Panc1 (cell line): ENCODE data around the gene PAX3. TPM values are rescaled to one million over a fixed set of nuclear protein-coding genes. Genes with fewer than 3 reads are reported as not detected.

ENCODE experiments used
- ATAC-seq: fragments of 200-7000 bp; cut with Tn5 transposase; 2 replicates; pipeline ENCODE4 v1.9.1; 2020; ENCODE audit warnings: mild to moderate bottlenecking, moderate library complexity
- BruUV-seq: library from RNA; stranded (reverse); fragments of 400-500 nt; replicated peaks from 2 replicates; lab custom pipeline; 2021; lab: Mats Ljungman, UMichigan
- CTCF ChIA-PET: fragments of 300-600 bp; sonication (Branson Sonifier 250); formaldehyde crosslinking; loops from one replicate; lab custom pipeline; 2022; ENCODE audit warnings: antibody characterized with exemption; lab: Charles Lee
- POLR2A ChIA-PET: fragments of 300-600 bp; sonication (Branson Sonifier 250); formaldehyde crosslinking; loops from one replicate; lab custom pipeline; 2022; ENCODE audit warnings: antibody characterized with exemption; lab: Charles Lee
- DNase-seq: peaks from one replicate; pipeline ENCODE4 v3.0.0-alpha.2; 2010; ENCODE audit warnings: low read depth, low spot score
- H3K27ac ChIP-seq: 2 replicates; pipeline ENCODE4 v1.5.1; 2011; ENCODE audit warnings: mild to moderate bottlenecking, low read length, inconsistent platforms
- H3K27me3 ChIP-seq: fragments of 200-500 bp; sonication (Bioruptor generic); 2 replicates; pipeline ENCODE4 v1.6.0; 2014; ENCODE audit warnings: low read length, inconsistent platforms; ENCODE audit not compliant: control insufficient read depth, insufficient read depth
- H3K36me3 ChIP-seq: fragments of 200-500 bp; sonication (Bioruptor generic); 2 replicates; pipeline ENCODE4 v1.5.1; 2014; ENCODE audit warnings: inconsistent platforms, mild to moderate bottlenecking, low read length, moderate library complexity; ENCODE audit not compliant: control insufficient read depth, insufficient read depth
- H3K4me1 ChIP-seq: 2 replicates; pipeline ENCODE4 v1.5.1; 2011; ENCODE audit warnings: inconsistent platforms, mild to moderate bottlenecking, low read length, moderate library complexity; ENCODE audit not compliant: control insufficient read depth, insufficient read depth
- H3K4me3 ChIP-seq, 2 experiments: 2 replicates each; pipeline ENCODE4 v1.5.1; 2011 to 2012; ENCODE audit warnings: low read depth in 2 of 2, low read length in 2 of 2, mild to moderate bottlenecking in 2 of 2, inconsistent platforms in 1 of 2, moderate library complexity in 1 of 2
- H3K9me3 ChIP-seq: fragments of 200-500 bp; sonication (Bioruptor generic); 2 replicates; pipeline ENCODE4 v1.5.1; 2014; ENCODE audit warnings: low read depth, mild to moderate bottlenecking, inconsistent platforms, low read length, moderate library complexity; ENCODE audit not compliant: control insufficient read depth, insufficient read depth
- POLR2AphosphoS5 ChIP-seq: IDR thresholded peaks from 2 replicates; pipeline ENCODE4 v1.6.1; 2012; ENCODE audit warnings: mild to moderate bottlenecking, low read depth, low read length, moderate library complexity
- SIN3A ChIP-seq: IDR thresholded peaks from 2 replicates; pipeline ENCODE4 v1.6.1; 2012; ENCODE audit warnings: low read depth, mild to moderate bottlenecking, low read length, moderate library complexity, borderline replicate concordance; ENCODE audit not compliant: insufficient read depth
- TCF7L2 ChIP-seq: IDR thresholded peaks from 2 replicates; pipeline ENCODE4 v1.6.1; 2011; ENCODE audit warnings: mild to moderate bottlenecking, low read depth, low read length, inconsistent platforms
- in situ Hi-C: cut with HindIII; loops from 2 replicates; pipeline ENCODE4 v1.10.0; 2016; ENCODE audit warnings: low sequenced_read_pairs, low pct_unique_long_range_greater_than_20kb
- intact Hi-C: fragments of 100-400 bp; cut with micrococcal nuclease; formaldehyde crosslinking; loops from one replicate; pipeline ENCODE4 v1.10.0; 2022; ENCODE audit not compliant: unreplicated experiment
- total RNA-seq: library from RNA; stranded (reverse); gene quantifications from one replicate; pipeline ENCODE4 v1.2.1, GENCODE V29; 2021; ENCODE audit not compliant: unreplicated experiment
- TF ChIP-seq, protein P1 (sequence below): fragments of 450-650 bp; IDR thresholded peaks from 2 replicates; pipeline ENCODE4 v1.5.1; 2017; ENCODE audit warnings: mild to moderate bottlenecking
- TF ChIP-seq, protein P2 (sequence below), 2 experiments: IDR thresholded peaks; 2 replicates each; pipeline ENCODE4 v1.6.1; 2011 to 2012; ENCODE audit warnings: low read depth in 2 of 2, control low read depth in 1 of 2, low read length in 1 of 2, mild to moderate bottlenecking in 1 of 2, moderate library complexity in 1 of 2; ENCODE audit not compliant: insufficient read depth in 1 of 2

The PAX3 gene
- total RNA-seq, 1 experiment from 2014 or later: not detected

DNA sequence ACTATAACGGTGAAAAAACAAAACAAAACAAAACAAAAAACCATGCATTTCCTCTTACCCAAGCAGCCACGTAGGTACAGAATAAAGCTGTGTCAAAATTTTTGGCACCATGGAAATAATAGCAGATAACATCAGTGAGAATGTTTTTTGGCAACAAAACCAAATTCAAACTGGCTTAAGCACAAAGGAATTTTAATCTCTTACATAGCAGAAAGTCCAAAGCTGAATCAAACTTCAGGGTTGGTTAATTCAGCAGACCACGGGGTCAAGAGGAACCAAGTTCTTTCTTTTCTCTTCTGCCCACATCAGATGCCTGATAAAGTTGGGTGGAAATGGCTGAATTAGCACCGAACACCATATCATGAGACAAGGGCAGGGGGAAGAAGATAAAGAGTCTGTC, 129.5 kb downstream of the PAX3 start:
- Histone ChIP-seq H3K9me3 (no peaks in the 10 kb centered on the region), H3K4me3 (no peak overlapping the region), H3K27ac (no peak overlapping the region), H3K36me3 (no peaks in the 10 kb centered on the region), H3K27me3 (no peaks in the 10 kb centered on the region), H3K4me1 (no peaks in the 10 kb centered on the region)
- intact Hi-C loops (no loop called here), in situ Hi-C loops (no loop called here)
- no TSS peak for BruUV-seq
- TF ChIP-seq, protein P1, sequence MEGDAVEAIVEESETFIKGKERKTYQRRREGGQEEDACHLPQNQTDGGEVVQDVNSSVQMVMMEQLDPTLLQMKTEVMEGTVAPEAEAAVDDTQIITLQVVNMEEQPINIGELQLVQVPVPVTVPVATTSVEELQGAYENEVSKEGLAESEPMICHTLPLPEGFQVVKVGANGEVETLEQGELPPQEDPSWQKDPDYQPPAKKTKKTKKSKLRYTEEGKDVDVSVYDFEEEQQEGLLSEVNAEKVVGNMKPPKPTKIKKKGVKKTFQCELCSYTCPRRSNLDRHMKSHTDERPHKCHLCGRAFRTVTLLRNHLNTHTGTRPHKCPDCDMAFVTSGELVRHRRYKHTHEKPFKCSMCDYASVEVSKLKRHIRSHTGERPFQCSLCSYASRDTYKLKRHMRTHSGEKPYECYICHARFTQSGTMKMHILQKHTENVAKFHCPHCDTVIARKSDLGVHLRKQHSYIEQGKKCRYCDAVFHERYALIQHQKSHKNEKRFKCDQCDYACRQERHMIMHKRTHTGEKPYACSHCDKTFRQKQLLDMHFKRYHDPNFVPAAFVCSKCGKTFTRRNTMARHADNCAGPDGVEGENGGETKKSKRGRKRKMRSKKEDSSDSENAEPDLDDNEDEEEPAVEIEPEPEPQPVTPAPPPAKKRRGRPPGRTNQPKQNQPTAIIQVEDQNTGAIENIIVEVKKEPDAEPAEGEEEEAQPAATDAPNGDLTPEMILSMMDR: no peak
- TF ChIP-seq, protein P2, sequence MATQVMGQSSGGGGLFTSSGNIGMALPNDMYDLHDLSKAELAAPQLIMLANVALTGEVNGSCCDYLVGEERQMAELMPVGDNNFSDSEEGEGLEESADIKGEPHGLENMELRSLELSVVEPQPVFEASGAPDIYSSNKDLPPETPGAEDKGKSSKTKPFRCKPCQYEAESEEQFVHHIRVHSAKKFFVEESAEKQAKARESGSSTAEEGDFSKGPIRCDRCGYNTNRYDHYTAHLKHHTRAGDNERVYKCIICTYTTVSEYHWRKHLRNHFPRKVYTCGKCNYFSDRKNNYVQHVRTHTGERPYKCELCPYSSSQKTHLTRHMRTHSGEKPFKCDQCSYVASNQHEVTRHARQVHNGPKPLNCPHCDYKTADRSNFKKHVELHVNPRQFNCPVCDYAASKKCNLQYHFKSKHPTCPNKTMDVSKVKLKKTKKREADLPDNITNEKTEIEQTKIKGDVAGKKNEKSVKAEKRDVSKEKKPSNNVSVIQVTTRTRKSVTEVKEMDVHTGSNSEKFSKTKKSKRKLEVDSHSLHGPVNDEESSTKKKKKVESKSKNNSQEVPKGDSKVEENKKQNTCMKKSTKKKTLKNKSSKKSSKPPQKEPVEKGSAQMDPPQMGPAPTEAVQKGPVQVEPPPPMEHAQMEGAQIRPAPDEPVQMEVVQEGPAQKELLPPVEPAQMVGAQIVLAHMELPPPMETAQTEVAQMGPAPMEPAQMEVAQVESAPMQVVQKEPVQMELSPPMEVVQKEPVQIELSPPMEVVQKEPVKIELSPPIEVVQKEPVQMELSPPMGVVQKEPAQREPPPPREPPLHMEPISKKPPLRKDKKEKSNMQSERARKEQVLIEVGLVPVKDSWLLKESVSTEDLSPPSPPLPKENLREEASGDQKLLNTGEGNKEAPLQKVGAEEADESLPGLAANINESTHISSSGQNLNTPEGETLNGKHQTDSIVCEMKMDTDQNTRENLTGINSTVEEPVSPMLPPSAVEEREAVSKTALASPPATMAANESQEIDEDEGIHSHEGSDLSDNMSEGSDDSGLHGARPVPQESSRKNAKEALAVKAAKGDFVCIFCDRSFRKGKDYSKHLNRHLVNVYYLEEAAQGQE (IDR thresholded peaks at IDR 0.05; ENCODE audit: insufficient read depth in 1 of 2, low read depth in 2 of 2, low read length in 1 of 2): no peak
- TF ChIP-seq SIN3A (no peak), POLR2AphosphoS5 (no peak), TCF7L2 (no peak)
- ChIA-PET POLR2A (no interaction called here), CTCF (no interaction called here)
- ATAC-seq (no peak), DNase-seq (no peak)

DNA sequence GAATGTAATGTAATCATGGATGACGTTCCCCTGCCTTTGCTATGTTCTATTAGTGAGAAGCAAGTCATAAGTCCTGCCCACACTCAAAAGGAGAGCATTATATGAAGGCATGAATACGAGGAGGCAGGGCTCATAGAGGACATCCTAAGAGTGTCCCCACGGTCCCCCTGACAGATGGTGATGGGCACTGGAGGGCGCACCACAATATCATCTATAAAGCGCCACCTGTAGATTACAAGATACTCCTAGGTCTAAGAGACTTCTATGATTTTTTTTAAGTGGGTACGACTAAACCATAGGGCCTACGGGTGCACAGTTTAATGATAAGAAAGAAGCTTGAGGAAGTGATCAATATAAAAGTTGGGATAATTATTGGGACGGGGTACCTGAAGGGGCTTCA, 131.0 kb downstream of the PAX3 start:
- no peak overlapping the region for H3K4me3 ChIP-seq
- POLR2A ChIA-PET: no interaction called here
- H3K36me3 ChIP-seq: no peaks in the 10 kb centered on the region
- no peaks in the 10 kb centered on the region for H3K27me3 ChIP-seq
- DNase-seq: no peak
- no TSS peak for BruUV-seq
- no peaks in the 10 kb centered on the region for H3K9me3 ChIP-seq
- H3K4me1 ChIP-seq: no peaks in the 10 kb centered on the region
- no peak overlapping the region for H3K27ac ChIP-seq
- no peak for ATAC-seq
- TF ChIP-seq SIN3A: no peak
- no peak for TF ChIP-seq POLR2AphosphoS5
- TF ChIP-seq, protein P1: no peak
- TF ChIP-seq, protein P2 (IDR thresholded peaks at IDR 0.05; ENCODE audit: insufficient read depth in 1 of 2, low read depth in 2 of 2, low read length in 1 of 2): no peak
- TF ChIP-seq TCF7L2: no peak
- CTCF ChIA-PET: no interaction called here
- in situ Hi-C loops (no loop called here), intact Hi-C loops (no loop called here)
